B cell (primary cell): ENCODE results near the gene POMT1. TPM values are rescaled to one million over a fixed set of nuclear protein-coding genes. Genes with fewer than 3 reads are reported as not detected.

Source experiments
- ATAC-seq: fragments of 200-7000 bp; cut with Tn5 transposase; one replicate; pipeline ENCODE4 v1.10.0; 2021; ENCODE audit warnings: low read depth, mild to moderate bottlenecking, moderate number of reproducible peaks, moderate library complexity
- CTCF ChIA-PET: fragments of 350-600 bp; sonication (Branson Sonifier 250); formaldehyde crosslinking; loops from one replicate; lab custom pipeline; 2021; ENCODE audit warnings: antibody characterized with exemption, inconsistent platforms; lab: Charles Lee
- POLR2A ChIA-PET: fragments of 350-600 bp; sonication (Branson Sonifier 250); formaldehyde crosslinking; loops from one replicate; lab custom pipeline; 2021; ENCODE audit warnings: antibody characterized with exemption; lab: Charles Lee
- DNase-seq: peaks from one replicate; pipeline ENCODE4 v3.0.0; 2013
- H2AFZ ChIP-seq: 2 replicates; pipeline ENCODE4 v1.6.1; 2012; ENCODE audit warnings: mild to moderate bottlenecking, low read depth, low read length; ENCODE audit not compliant: insufficient read depth, poor library complexity, severe bottlenecking
- H3K27ac ChIP-seq, 2 donors: 1 replicate in 1 of 2; 2 replicates in 1 of 2; pipeline ENCODE4 v1.5.1; 2012 to 2013; ENCODE audit warnings: low read length in 2 of 2, mild to moderate bottlenecking in 2 of 2, moderate library complexity in 1 of 2
- H3K27me3 ChIP-seq, 4 experiments: fragments of 200-600 bp in 1 of 4; sonication (generic) in 1 of 4; replicated peaks in 1 of 4; 1 replicate in 2 of 4; 2 replicates in 2 of 4; pipeline versions ENCODE4 v1.6.1 to v1.7.0; 2013 to 2016; ENCODE audit warnings: low read length in 3 of 4, mild to moderate bottlenecking in 2 of 4, mixed read lengths in 1 of 4, moderate library complexity in 1 of 4; ENCODE audit not compliant: insufficient read depth in 4 of 4, control insufficient read depth in 3 of 4; ENCODE audit errors: control extremely low read depth in 1 of 4
- H3K36me3 ChIP-seq, 2 experiments: replicated peaks in 1 of 2; 1 replicate in 1 of 2; 2 replicates in 1 of 2; pipeline versions ENCODE4 v1.6.1 to v1.7.1; 2013; ENCODE audit warnings: low read length in 1 of 2; ENCODE audit not compliant: insufficient read depth in 2 of 2, control insufficient read depth in 1 of 2; ENCODE audit errors: control extremely low read depth in 1 of 2, extremely low read depth in 1 of 2
- H3K4me1 ChIP-seq, 2 donors: fragments of 200-600 bp in 1 of 2; sonication (generic) in 1 of 2; 1 replicate in 1 of 2; 2 replicates in 1 of 2; pipeline versions ENCODE4 v1.5.1 to v1.6.1; 2013 to 2017; ENCODE audit warnings: low read length in 2 of 2; ENCODE audit not compliant: control insufficient read depth in 2 of 2, insufficient read depth in 2 of 2
- H3K4me2 ChIP-seq: replicated peaks from 2 replicates; pipeline ENCODE3; 2012; ENCODE audit warnings: mild to moderate bottlenecking, low read depth, low read length; ENCODE audit not compliant: poor library complexity, severe bottlenecking
- H3K4me3 ChIP-seq, 5 experiments: fragments of 200-600 bp in 1 of 5; sonication (generic) in 1 of 5; 1 replicate in 3 of 5; 2 replicates in 2 of 5; pipeline versions ENCODE4 v1.5.1 to v1.7.0; 2011 to 2016; ENCODE audit warnings: low read length in 4 of 5, mild to moderate bottlenecking in 4 of 5, low read depth in 2 of 5, control low read depth in 1 of 5, moderate library complexity in 1 of 5; ENCODE audit not compliant: insufficient read depth in 1 of 5; ENCODE audit errors: control extremely low read depth in 1 of 5, extremely low read depth in 1 of 5
- H3K79me2 ChIP-seq: fragments of 200-600 bp; sonication (generic); one replicate; pipeline ENCODE4 v1.6.0; 2016; ENCODE audit warnings: low read length; ENCODE audit not compliant: control insufficient read depth, insufficient read depth
- H3K9ac ChIP-seq: fragments of 200-600 bp; sonication (generic); 2 replicates; pipeline ENCODE4 v1.6.1; 2017; ENCODE audit warnings: mild to moderate bottlenecking, low read length, moderate library complexity
- H3K9me3 ChIP-seq, 3 donors: one replicate each; pipeline versions ENCODE4 v1.6.1 to v1.7.1; 2013; ENCODE audit warnings: low read length in 2 of 3; ENCODE audit not compliant: control insufficient read depth in 2 of 3, insufficient read depth in 1 of 3; ENCODE audit errors: control extremely low read depth in 1 of 3
- H4K20me1 ChIP-seq: 2 replicates; pipeline ENCODE4 v1.6.0; 2012; ENCODE audit warnings: mild to moderate bottlenecking, low read length; ENCODE audit not compliant: insufficient read depth, control insufficient read depth, poor library complexity, severe bottlenecking
- H3K27ac Mint-ChIP-seq: one replicate; pipeline ENCODE4 v1.8.0; 2021; ENCODE audit warnings: mixed read lengths
- H3K27me3 Mint-ChIP-seq: one replicate; pipeline ENCODE4 v1.8.0; 2021; ENCODE audit warnings: mixed read lengths
- H3K4me1 Mint-ChIP-seq: one replicate; pipeline ENCODE4 v1.8.0; 2021; ENCODE audit warnings: mixed read lengths
- H3K4me3 Mint-ChIP-seq: one replicate; pipeline ENCODE4 v1.8.0; 2021; ENCODE audit warnings: mixed read lengths
- H3K9me3 Mint-ChIP-seq: one replicate; pipeline ENCODE4 v1.8.0; 2022; ENCODE audit warnings: mixed read lengths; ENCODE audit not compliant: insufficient read depth
- CTCF ChIP-seq: fragments of 200-600 bp; IDR thresholded peaks from one replicate; pipeline ENCODE4 v1.8.0; 2022; ENCODE audit warnings: antibody characterized with exemption, mild to moderate bottlenecking
- EZH2 ChIP-seq: IDR thresholded peaks from 2 replicates; pipeline ENCODE4 v1.6.1; 2012; ENCODE audit warnings: borderline replicate concordance, low read depth, mild to moderate bottlenecking, moderate library complexity, low read length; ENCODE audit not compliant: insufficient read depth, poor library complexity, severe bottlenecking
- WGBS: methylation state at CpG from one replicate; pipeline ENCODE4 v1.1.5; 2013; ENCODE audit warnings: missing lambda C conversion rate; ENCODE audit not compliant: insufficient coverage; 5-methylcytosine and 5-hydroxymethylcytosine counted together
- intact Hi-C: fragments of 100-400 bp; cut with micrococcal nuclease; formaldehyde crosslinking; loops from one replicate; pipeline ENCODE4 v1.10.0; 2022
- polyA plus RNA-seq: library from polyadenylated mRNA; depleted of rRNA; stranded (reverse); fragments of >200 nt; gene quantifications from 2 replicates; pipeline ENCODE4 v1.2.3, GENCODE V29; 2012
- total RNA-seq, 2 donors: library from RNA; stranded (reverse); fragments of 120-200 nt in 1 of 2; gene quantifications; 1 replicate in 1 of 2; 2 replicates in 1 of 2; pipeline versions ENCODE4 v1.2.3 to v1.2.4, GENCODE V29; 2013 to 2022

POMT1 gene
- total and polyA plus RNA-seq, 2 donors (not counting 1 experiment from before 2014, with no cell fraction given) = 41.9 to 42.0 TPM

GRCh38 chr9:131530920-131531832 lies 28.5 kb downstream of the POMT1 start, which contains the start of gene UCK1:
TSS of gene UCK1 (minus strand) at chr9:131531263. CDS start at chr9:131531174, 89 bp downstream.
- H3K9ac ChIP-seq = peak within 1 kb of the TSS; percentile 87
- peak within 1 kb of the TSS; percentile 97 for H2AFZ ChIP-seq
- peak within 1 kb of the TSS; percentile 18 to 64 for H3K27ac ChIP-seq
- peak within 1 kb of the TSS; percentile 67 for H3K27ac Mint-ChIP-seq
- ATAC-seq (peak; percentile 92), DNase-seq (peak; percentile 89)
- 14% methylated on average over 103 of the region's 103 CpGs for WGBS
- ChIA-PET POLR2A (no interaction called here), CTCF (interaction anchor here (1.0 kb wide), 1 partner anchor 181 kb away, joined by 5 read pairs; no protein-coding TSS in a partner anchor)
- TF ChIP-seq CTCF (no peak), EZH2 (no peak)
- H3K4me2 ChIP-seq = peak within 1 kb of the TSS; percentile 94
- no peaks in the 10 kb centered on the region for H4K20me1 ChIP-seq
- no peaks in the 10 kb centered on the region for H3K9me3 ChIP-seq
- peaks cover 21% of the 10 kb centered on the region for H3K4me1 Mint-ChIP-seq
- H3K4me3 Mint-ChIP-seq = peak within 1 kb of the TSS; percentile 79
- H3K36me3 ChIP-seq = peaks cover 0 to 27% of the 10 kb centered on the region in 2 experiments
- no peaks in the 10 kb centered on the region for H3K9me3 Mint-ChIP-seq
- H3K27me3 ChIP-seq = no peaks in the 10 kb centered on the region
- no peaks in the 10 kb centered on the region for H3K27me3 Mint-ChIP-seq
- intact Hi-C loops = loop anchor here (1.0 to 5.0 kb wide), 4 partner anchors 29 to 158 kb away; partner anchors contain the start of gene POMT1
- H3K4me1 ChIP-seq = peaks cover 23 to 31% of the 10 kb centered on the region in 2 donors
- H3K4me3 ChIP-seq = peak within 1 kb of the TSS; percentile 21 to 88 (median 70)
- H3K79me2 ChIP-seq = peaks cover 8% of the 10 kb centered on the region
